HepG2 (cell line): ENCODE data around the gene IL6ST. TPM values are rescaled to one million over a fixed set of nuclear protein-coding genes. Genes with fewer than 3 reads are reported as not detected.
A peak's percentile ranks its signal among the peaks of the same experiment; 100 is the strongest.

ENCODE experiments used
- CTCF ChIP-seq: sonication (generic); formaldehyde crosslinking; IDR thresholded peaks from 2 replicates; pipeline ENCODE4 v1.5.0; 2020; ENCODE audit warnings: mild to moderate bottlenecking, missing genetic modification reagents, moderate library complexity
- NR2F1 ChIP-seq, 2 experiments: fragments of 450-650 bp in 1 of 2; formaldehyde crosslinking in 1 of 2; IDR thresholded peaks; 2 replicates each; pipeline versions ENCODE4 v1.5.0 to v1.6.1; 2016 to 2020; ENCODE audit warnings: mild to moderate bottlenecking in 1 of 2, missing compliant biosample characterization in 1 of 2, missing genetic modification reagents in 1 of 2, moderate library complexity in 1 of 2
- ZNF160 ChIP-seq: sonication (generic); formaldehyde crosslinking; IDR thresholded peaks from 2 replicates; pipeline ENCODE4 v1.8.0; 2022; ENCODE audit warnings: mild to moderate bottlenecking, inconsistent platforms, missing genetic modification reagents
- polyA plus RNA-seq, 8 experiments: library from polyadenylated mRNA; depleted of rRNA in 3 of 8; stranded (reverse) in 7 of 8; unstranded in 1 of 8; fragments of >200 nt; fragmentation: Illumina TruSeq in 4 of 8; extraction: Trizol in 4 of 8; gene quantifications; 2 replicates each; pipeline versions ENCODE4 v1.2.1 to v1.2.3, GENCODE V29; 2011 to 2016; ENCODE audit warnings: low read depth in 4 of 8, missing spikeins in 1 of 8, mixed read lengths in 1 of 8; ENCODE audit not compliant: insufficient read depth in 1 of 8
- total RNA-seq, 5 experiments: library from RNA; depleted of rRNA; stranded (reverse); fragments of >200 nt; fragmentation: Illumina TruSeq; extraction: Trizol; gene quantifications; 2 replicates each; pipeline ENCODE4 v1.2.3, GENCODE V29; 2016; ENCODE audit warnings: low read depth in 1 of 5
- TF ChIP-seq, protein P1 (sequence below): sonication (generic); formaldehyde crosslinking; IDR thresholded peaks from 2 replicates; pipeline ENCODE4 v1.5.0; 2020; ENCODE audit warnings: mild to moderate bottlenecking, missing genetic modification reagents, borderline replicate concordance

Gene IL6ST
- total and polyA plus RNA-seq, 2 of the 13 experiments (the other 11 are each of a cell fraction or from before 2014, with no cell fraction given): 66.6 to 166 TPM

GRCh38 chr5:55918087-55919035, 76.4 kb downstream of the IL6ST start (continued):
- TF ChIP-seq, protein P1, sequence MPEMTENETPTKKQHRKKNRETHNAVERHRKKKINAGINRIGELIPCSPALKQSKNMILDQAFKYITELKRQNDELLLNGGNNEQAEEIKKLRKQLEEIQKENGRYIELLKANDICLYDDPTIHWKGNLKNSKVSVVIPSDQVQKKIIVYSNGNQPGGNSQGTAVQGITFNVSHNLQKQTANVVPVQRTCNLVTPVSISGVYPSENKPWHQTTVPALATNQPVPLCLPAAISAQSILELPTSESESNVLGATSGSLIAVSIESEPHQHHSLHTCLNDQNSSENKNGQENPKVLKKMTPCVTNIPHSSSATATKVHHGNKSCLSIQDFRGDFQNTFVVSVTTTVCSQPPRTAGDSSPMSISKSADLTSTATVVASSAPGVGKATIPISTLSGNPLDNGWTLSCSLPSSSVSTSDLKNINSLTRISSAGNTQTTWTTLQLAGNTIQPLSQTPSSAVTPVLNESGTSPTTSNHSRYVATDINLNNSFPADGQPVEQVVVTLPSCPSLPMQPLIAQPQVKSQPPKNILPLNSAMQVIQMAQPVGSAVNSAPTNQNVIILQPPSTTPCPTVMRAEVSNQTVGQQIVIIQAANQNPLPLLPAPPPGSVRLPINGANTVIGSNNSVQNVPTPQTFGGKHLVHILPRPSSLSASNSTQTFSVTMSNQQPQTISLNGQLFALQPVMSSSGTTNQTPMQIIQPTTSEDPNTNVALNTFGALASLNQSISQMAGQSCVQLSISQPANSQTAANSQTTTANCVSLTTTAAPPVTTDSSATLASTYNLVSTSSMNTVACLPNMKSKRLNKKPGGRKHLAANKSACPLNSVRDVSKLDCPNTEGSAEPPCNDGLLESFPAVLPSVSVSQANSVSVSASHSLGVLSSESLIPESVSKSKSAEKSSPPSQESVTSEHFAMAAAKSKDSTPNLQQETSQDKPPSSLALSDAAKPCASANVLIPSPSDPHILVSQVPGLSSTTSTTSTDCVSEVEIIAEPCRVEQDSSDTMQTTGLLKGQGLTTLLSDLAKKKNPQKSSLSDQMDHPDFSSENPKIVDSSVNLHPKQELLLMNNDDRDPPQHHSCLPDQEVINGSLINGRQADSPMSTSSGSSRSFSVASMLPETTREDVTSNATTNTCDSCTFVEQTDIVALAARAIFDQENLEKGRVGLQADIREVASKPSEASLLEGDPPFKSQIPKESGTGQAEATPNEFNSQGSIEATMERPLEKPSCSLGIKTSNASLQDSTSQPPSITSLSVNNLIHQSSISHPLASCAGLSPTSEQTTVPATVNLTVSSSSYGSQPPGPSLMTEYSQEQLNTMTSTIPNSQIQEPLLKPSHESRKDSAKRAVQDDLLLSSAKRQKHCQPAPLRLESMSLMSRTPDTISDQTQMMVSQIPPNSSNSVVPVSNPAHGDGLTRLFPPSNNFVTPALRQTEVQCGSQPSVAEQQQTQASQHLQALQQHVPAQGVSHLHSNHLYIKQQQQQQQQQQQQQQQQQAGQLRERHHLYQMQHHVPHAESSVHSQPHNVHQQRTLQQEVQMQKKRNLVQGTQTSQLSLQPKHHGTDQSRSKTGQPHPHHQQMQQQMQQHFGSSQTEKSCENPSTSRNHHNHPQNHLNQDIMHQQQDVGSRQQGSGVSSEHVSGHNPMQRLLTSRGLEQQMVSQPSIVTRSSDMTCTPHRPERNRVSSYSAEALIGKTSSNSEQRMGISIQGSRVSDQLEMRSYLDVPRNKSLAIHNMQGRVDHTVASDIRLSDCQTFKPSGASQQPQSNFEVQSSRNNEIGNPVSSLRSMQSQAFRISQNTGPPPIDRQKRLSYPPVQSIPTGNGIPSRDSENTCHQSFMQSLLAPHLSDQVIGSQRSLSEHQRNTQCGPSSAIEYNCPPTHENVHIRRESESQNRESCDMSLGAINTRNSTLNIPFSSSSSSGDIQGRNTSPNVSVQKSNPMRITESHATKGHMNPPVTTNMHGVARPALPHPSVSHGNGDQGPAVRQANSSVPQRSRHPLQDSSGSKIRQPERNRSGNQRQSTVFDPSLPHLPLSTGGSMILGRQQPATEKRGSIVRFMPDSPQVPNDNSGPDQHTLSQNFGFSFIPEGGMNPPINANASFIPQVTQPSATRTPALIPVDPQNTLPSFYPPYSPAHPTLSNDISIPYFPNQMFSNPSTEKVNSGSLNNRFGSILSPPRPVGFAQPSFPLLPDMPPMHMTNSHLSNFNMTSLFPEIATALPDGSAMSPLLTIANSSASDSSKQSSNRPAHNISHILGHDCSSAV (CRISPR knock-in tag): no peak
- TF ChIP-seq NR2F1 (CRISPR knock-in tag; IDR thresholded peaks at IDR 0.05): peak; percentile 85 to 86
- no peak for TF ChIP-seq ZNF160
- TF ChIP-seq CTCF (CRISPR knock-in tag): 0 out of 2 replicates have a peak, but pooled peaks have one; percentile 20
